ENCODE data around the gene KRT31.
"Not testable (repeated sequence)": the region's sequence is repeated elsewhere in the genome, so short reads cannot be mapped to it uniquely, and the experiment has no call there.

KRT31 gene

DNA sequence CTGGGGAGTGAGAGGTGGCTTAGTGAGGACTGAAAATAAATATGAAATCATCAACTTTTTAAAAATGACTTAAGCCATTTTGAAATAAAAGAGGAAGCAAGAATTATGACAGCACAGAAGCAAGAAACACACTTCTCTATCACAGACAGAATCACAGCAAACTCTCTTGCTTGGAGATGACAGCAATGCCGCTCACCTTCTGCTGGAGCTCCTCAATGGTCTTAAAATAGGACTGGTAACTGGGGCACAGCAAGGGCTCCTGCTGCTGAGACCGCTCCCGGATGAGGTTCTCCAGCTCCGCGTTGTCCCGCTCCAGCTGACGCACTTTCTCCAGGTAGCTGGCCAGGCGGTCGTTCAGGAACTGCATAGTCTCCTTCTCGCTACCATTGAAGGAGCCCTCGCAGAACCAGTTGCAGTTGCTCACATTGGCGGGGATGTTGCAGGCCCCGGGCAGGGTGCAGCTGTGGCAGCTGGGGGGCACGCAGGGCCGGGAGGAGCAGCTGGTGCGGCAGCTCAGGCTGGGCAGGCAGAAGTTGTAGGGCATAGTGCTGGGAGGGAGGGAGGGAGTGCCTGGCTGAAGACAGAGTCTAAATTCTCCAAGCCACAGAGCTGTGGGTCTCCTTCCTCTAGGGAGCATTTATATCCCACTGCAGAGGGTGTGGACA lies at the start of gene KRT31:
Gene KRT31 (minus strand): TSS at position 613 of the 665 bp plus-strand sequence. CDS start 69 bp downstream, at position 544.
- no peak for DNase-seq (ENCODE audit: low spot score)

GRCh38 chr17:41446806-41447205 lies 49.4 kb upstream of the KRT31 start:
- DNase-seq (ENCODE audit: low spot score), result no peak

GRCh38 chr17:41444640-41445039 lies 47.2 kb upstream of the KRT31 start:
- DNase-seq (ENCODE audit: low spot score), result no peak

DNA sequence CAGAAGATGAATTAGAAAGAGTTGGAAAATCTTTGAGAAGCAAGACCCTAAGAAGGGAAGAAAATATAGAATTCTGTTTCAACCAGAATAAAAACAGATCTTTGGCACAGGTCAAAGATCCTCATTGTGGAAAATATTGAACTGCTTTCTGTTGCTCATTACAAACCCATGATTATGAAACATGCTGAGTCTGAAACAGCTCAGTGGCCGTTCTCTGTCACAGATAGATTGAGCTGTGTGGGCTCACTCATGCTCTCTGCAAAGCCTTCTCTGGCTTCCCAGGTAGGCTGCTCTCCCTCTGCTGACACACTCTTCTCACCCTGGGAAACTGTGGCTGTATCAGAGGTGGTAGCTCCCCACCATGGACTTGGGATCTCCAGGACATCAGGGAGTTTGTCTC lies 46.8 kb upstream of the KRT31 start:
- no peak for DNase-seq (ENCODE audit: low spot score)

- DNase-seq (ENCODE audit: low spot score), result no peak
Measured at GRCh38 chr17:41442739-41443138, 45.3 kb upstream of the KRT31 start.

DNA sequence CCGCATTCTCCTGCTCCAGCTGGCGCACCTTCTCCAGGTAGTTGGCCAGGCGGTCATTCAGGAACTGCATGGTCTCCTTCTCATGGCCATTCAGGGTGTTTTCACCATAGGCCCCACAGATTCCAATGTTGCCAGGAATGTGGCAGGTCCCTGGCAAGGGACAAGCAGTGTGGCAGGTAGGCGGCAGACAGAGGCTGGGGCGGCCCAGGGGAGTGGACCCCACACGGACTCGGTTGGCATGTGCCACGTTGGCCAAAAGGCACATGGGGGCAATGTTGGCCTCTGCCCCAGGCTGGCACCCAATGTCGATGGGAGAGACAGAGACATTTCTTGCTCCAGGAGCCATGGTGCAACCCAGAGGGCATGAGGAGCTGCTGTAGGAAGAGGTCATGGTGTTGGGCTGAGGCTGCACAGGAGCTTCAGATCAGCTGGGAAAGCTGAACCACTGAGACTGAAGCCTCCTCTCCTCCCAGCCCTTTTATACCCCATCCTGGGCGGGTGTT lies 43.2 kb upstream of the KRT31 start, which contains the start of gene KRT38:
Gene KRT38 (minus strand): TSS at position 453 of the 503 bp plus-strand sequence. CDS start 62 bp downstream, at position 391.
- no peak for DNase-seq (ENCODE audit: low spot score)

GRCh38 chr17:41439375-41439774 lies 42.0 kb upstream of the KRT31 start:
- no peak for DNase-seq (ENCODE audit: low spot score)

DNA sequence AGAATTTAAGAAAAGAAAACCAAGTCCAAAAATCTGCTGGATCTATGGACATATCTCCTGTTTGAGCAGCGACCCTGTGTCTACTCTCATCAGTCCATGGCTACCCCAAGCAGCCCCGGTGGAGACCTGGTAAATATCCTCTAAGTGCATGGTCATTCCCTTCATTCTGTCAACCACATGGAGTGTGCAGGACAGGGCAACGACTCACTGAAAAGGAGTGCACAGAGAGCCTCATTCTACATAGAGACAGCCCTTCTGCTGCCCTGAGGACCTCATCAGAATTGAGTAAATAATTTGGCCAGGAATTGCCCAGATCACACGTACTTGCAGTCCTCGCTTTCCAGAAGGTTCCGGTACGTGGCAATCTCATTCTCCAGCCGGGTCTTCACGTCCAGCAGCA lies 40.4 kb upstream of the KRT31 start:
- DNase-seq (ENCODE audit: low spot score), result no peak

GRCh38 chr17:41437254-41437653 lies 39.8 kb upstream of the KRT31 start:
- DNase-seq (ENCODE audit: low spot score), result no peak

DNA sequence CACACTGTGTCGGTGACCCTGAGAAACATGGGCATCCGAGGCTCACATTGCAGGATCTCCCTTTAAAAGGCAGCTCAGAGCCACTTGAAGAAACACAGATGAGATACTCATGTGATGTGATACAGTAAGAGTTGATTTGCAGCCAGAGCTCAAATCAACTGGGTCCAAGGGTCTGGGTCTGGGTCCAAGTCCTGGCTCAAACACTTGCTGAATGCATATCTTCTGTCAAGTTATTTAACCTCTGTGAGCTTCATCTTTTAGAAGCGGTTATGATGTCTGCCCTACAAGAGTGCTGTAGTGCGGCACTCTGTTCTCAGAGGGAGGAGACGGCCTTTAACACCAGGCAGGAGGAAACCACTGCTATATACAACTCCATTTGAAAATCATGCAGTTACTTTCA lies 37.0 kb upstream of the KRT31 start:
- DNase-seq (ENCODE audit: low spot score), result no peak

GRCh38 chr17:41434005-41434404 lies 36.6 kb upstream of the KRT31 start:
- no peak for DNase-seq (ENCODE audit: low spot score)

- no peak for DNase-seq (ENCODE audit: low spot score)
Measured at GRCh38 chr17:41433586-41433985, 36.2 kb upstream of the KRT31 start.

GRCh38 chr17:41430376-41430775 lies 33.0 kb upstream of the KRT31 start:
- not testable (repeated sequence) for DNase-seq (ENCODE audit: low spot score)

GRCh38 chr17:41429667-41430066 lies 32.3 kb upstream of the KRT31 start:
- no peak for DNase-seq (ENCODE audit: low spot score)

- no peak for DNase-seq (ENCODE audit: low spot score)
Measured at GRCh38 chr17:41428591-41429291, 31.3 kb upstream of the KRT31 start.

- no peak for DNase-seq (ENCODE audit: low spot score)
Measured at GRCh38 chr17:41424111-41424635, 26.8 kb upstream of the KRT31 start, which contains the start of gene KRT37. TSS of gene KRT37 (minus strand) at chr17:41424585. CDS start at chr17:41424523, 62 bp downstream.

- not testable (repeated sequence) for DNase-seq (ENCODE audit: low spot score)
Measured at GRCh38 chr17:41422586-41422985, 25.2 kb upstream of the KRT31 start.

- no peak for DNase-seq (ENCODE audit: low spot score)
Measured at GRCh38 chr17:41421617-41422016, 24.2 kb upstream of the KRT31 start.

GRCh38 chr17:41421116-41421515 lies 23.7 kb upstream of the KRT31 start:
- no peak for DNase-seq (ENCODE audit: low spot score)

- no peak for DNase-seq (ENCODE audit: low spot score)
Measured at GRCh38 chr17:41420134-41420533, 22.7 kb upstream of the KRT31 start.

GRCh38 chr17:41419716-41420115 lies 22.3 kb upstream of the KRT31 start:
- DNase-seq (ENCODE audit: low spot score), result no peak

GRCh38 chr17:41418116-41418860 lies 20.9 kb upstream of the KRT31 start:
- no peak for DNase-seq (ENCODE audit: low spot score)
